ENCODE data around the gene RPL22.

DNA sequence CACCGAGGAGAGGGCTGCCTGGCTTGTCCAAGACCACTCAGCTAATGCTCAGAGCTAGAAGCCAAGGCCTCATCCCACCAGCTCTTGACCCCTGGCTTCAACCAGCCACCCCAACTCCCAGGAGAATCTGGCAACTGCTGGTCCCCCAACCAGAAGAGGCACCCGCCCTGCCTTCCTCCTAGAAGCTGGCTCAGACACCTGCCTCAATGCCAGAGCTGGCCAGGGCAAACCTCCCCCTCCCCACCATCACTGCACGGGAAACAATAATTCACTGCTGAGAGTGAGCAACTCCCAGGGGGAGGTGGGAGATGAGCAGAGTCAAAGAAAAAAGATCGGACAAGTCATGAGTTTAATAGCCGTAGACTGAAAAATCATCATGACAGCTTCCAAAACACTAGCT, 22.6 kb downstream of the RPL22 start:
- TF ChIP-seq, protein P1, sequence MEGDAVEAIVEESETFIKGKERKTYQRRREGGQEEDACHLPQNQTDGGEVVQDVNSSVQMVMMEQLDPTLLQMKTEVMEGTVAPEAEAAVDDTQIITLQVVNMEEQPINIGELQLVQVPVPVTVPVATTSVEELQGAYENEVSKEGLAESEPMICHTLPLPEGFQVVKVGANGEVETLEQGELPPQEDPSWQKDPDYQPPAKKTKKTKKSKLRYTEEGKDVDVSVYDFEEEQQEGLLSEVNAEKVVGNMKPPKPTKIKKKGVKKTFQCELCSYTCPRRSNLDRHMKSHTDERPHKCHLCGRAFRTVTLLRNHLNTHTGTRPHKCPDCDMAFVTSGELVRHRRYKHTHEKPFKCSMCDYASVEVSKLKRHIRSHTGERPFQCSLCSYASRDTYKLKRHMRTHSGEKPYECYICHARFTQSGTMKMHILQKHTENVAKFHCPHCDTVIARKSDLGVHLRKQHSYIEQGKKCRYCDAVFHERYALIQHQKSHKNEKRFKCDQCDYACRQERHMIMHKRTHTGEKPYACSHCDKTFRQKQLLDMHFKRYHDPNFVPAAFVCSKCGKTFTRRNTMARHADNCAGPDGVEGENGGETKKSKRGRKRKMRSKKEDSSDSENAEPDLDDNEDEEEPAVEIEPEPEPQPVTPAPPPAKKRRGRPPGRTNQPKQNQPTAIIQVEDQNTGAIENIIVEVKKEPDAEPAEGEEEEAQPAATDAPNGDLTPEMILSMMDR (IDR thresholded peaks at IDR 0.05; ENCODE audit: low read depth, low read length, missing input control): no peak
- TF ChIP-seq ATF3 (IDR thresholded peaks at IDR 0.05) (no peak), TAF1 (conservative IDR thresholded peaks at IDR 0.05) (no peak), FOXA1 (IDR thresholded peaks at IDR 0.05) (no peak), EGR1 (IDR thresholded peaks at IDR 0.05; ENCODE audit: low read depth in 2 of 2) (no peak), MAX (IDR thresholded peaks at IDR 0.05) (no peak), RAD21 (IDR thresholded peaks at IDR 0.05) (no peak), HNF4G (IDR thresholded peaks at IDR 0.05) (no peak), YY1 (IDR thresholded peaks at IDR 0.05) (no peak), SP1 (IDR thresholded peaks at IDR 0.05) (no peak)
- TF ChIP-seq, protein P2, sequence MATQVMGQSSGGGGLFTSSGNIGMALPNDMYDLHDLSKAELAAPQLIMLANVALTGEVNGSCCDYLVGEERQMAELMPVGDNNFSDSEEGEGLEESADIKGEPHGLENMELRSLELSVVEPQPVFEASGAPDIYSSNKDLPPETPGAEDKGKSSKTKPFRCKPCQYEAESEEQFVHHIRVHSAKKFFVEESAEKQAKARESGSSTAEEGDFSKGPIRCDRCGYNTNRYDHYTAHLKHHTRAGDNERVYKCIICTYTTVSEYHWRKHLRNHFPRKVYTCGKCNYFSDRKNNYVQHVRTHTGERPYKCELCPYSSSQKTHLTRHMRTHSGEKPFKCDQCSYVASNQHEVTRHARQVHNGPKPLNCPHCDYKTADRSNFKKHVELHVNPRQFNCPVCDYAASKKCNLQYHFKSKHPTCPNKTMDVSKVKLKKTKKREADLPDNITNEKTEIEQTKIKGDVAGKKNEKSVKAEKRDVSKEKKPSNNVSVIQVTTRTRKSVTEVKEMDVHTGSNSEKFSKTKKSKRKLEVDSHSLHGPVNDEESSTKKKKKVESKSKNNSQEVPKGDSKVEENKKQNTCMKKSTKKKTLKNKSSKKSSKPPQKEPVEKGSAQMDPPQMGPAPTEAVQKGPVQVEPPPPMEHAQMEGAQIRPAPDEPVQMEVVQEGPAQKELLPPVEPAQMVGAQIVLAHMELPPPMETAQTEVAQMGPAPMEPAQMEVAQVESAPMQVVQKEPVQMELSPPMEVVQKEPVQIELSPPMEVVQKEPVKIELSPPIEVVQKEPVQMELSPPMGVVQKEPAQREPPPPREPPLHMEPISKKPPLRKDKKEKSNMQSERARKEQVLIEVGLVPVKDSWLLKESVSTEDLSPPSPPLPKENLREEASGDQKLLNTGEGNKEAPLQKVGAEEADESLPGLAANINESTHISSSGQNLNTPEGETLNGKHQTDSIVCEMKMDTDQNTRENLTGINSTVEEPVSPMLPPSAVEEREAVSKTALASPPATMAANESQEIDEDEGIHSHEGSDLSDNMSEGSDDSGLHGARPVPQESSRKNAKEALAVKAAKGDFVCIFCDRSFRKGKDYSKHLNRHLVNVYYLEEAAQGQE (IDR thresholded peaks at IDR 0.05): no peak
